A673 (cell line): ENCODE measurements around the gene RFTN1. TPM values are rescaled to one million over a fixed set of nuclear protein-coding genes. Genes with fewer than 3 reads are reported as not detected.

Experiments
- BruUV-seq: library from RNA; stranded (reverse); fragments of 400-500 nt; replicated peaks from 2 replicates; lab custom pipeline; 2021; lab: Mats Ljungman, UMichigan
- CTCF ChIA-PET: fragments of 300-600 bp; sonication (Branson Sonifier 250); formaldehyde crosslinking; loops from one replicate; lab custom pipeline; 2022; ENCODE audit warnings: antibody characterized with exemption; lab: Charles Lee
- POLR2A ChIA-PET: fragments of 300-600 bp; sonication (Branson Sonifier 250); formaldehyde crosslinking; loops from one replicate; lab custom pipeline; 2022; ENCODE audit warnings: antibody characterized with exemption; ENCODE audit not compliant: low non-redundant PET; lab: Charles Lee
- DNase-seq: peaks from one replicate; pipeline ENCODE4 v3.0.0-alpha.2; 2015; ENCODE audit warnings: low spot score
- H3K27ac ChIP-seq: fragments of 200-600 bp; sonication (generic); 2 replicates; pipeline ENCODE4 v1.5.1; 2016; ENCODE audit warnings: mixed run types, low read depth, mild to moderate bottlenecking, mixed read lengths, antibody characterized with exemption, low read length; ENCODE audit not compliant: poor library complexity, severe bottlenecking
- H3K27me3 ChIP-seq: fragments of 200-600 bp; sonication (generic); replicated peaks from 2 replicates; pipeline ENCODE4 v1.6.1; 2017; ENCODE audit warnings: mixed run types, low read depth, mild to moderate bottlenecking, mixed read lengths, antibody characterized with exemption, low read length; ENCODE audit not compliant: insufficient read depth, poor library complexity
- H3K36me3 ChIP-seq: fragments of 200-600 bp; sonication (generic); 2 replicates; pipeline ENCODE4 v1.6.1; 2016; ENCODE audit warnings: mixed run types, mild to moderate bottlenecking, mixed read lengths, antibody characterized with exemption, low read length; ENCODE audit not compliant: insufficient read depth, poor library complexity, severe bottlenecking
- H3K4me1 ChIP-seq: fragments of 200-600 bp; sonication (generic); 2 replicates; pipeline ENCODE4 v1.6.1; 2017; ENCODE audit warnings: mixed run types, mild to moderate bottlenecking, mixed read lengths, antibody characterized with exemption, low read length; ENCODE audit not compliant: insufficient read depth, poor library complexity, severe bottlenecking
- H3K4me3 ChIP-seq: fragments of 200-600 bp; sonication (generic); 2 replicates; pipeline ENCODE4 v1.5.1; 2016; ENCODE audit warnings: low read depth, mixed run types, mild to moderate bottlenecking, mixed read lengths, low read length; ENCODE audit not compliant: poor library complexity, severe bottlenecking
- H3K9me3 ChIP-seq: fragments of 200-600 bp; sonication (generic); 2 replicates; pipeline ENCODE4 v1.6.1; 2016; ENCODE audit warnings: mixed run types, low read depth, mild to moderate bottlenecking, mixed read lengths, antibody characterized with exemption, low read length; ENCODE audit not compliant: poor library complexity, severe bottlenecking
- CTCF ChIP-seq: fragments of 300-800, 200-600 bp; sonication (generic); conservative IDR thresholded peaks from 2 replicates; pipeline ENCODE4 v1.5.1; 2017; ENCODE audit warnings: low read depth, mild to moderate bottlenecking, antibody characterized with exemption, low read length, moderate library complexity, mixed read lengths
- EZH2 ChIP-seq: fragments of 200-600 bp; sonication (generic); IDR thresholded peaks from 2 replicates; pipeline ENCODE4 v1.6.1; 2017; ENCODE audit warnings: borderline replicate concordance, low read depth, mild to moderate bottlenecking, mixed read lengths, antibody characterized with exemption, low read length; ENCODE audit not compliant: poor library complexity, severe bottlenecking
- intact Hi-C: fragments of 100-400 bp; cut with micrococcal nuclease; formaldehyde crosslinking; loops from one replicate; pipeline ENCODE4 v1.10.0; 2022; ENCODE audit not compliant: unreplicated experiment
- total RNA-seq: library from RNA; stranded (reverse); gene quantifications from 2 replicates; pipeline ENCODE4 v1.2.3, GENCODE V29; 2021

RFTN1 gene
- total RNA-seq, 1 experiment from 2014 or later: 0.60 TPM

GRCh38 chr3:16329036-16329825 lies 184.3 kb downstream of the RFTN1 start:
- peaks cover 6% of the 10 kb centered on the region for H3K9me3 ChIP-seq
- TF ChIP-seq CTCF: no peak
- no peak for TF ChIP-seq EZH2
- no peaks in the 10 kb centered on the region for H3K27me3 ChIP-seq
- no TSS peak for BruUV-seq
- no peaks in the 10 kb centered on the region for H3K36me3 ChIP-seq
- no peaks in the 10 kb centered on the region for H3K4me1 ChIP-seq
- no peak overlapping the region for H3K4me3 ChIP-seq
- H3K27ac ChIP-seq: no peak overlapping the region
- ChIA-PET POLR2A (no interaction called here), CTCF (no interaction called here)
- intact Hi-C loops: no loop called here
- DNase-seq: no peak

- H3K9me3 ChIP-seq: peaks cover 6% of the 10 kb centered on the region
- H3K27me3 ChIP-seq: no peaks in the 10 kb centered on the region
- no peak overlapping the region for H3K4me3 ChIP-seq
- BruUV-seq: no TSS peak
- no peaks in the 10 kb centered on the region for H3K36me3 ChIP-seq
- intact Hi-C loops: no loop called here
- CTCF ChIA-PET: no interaction called here
- POLR2A ChIA-PET: no interaction called here
- no peak for DNase-seq
- H3K27ac ChIP-seq: no peak overlapping the region
- TF ChIP-seq CTCF (no peak), EZH2 (no peak)
- no peaks in the 10 kb centered on the region for H3K4me1 ChIP-seq
Observed at GRCh38 chr3:16328124-16328523, 185.4 kb downstream of the RFTN1 start.

GRCh38 chr3:16326724-16327349 lies 186.7 kb downstream of the RFTN1 start:
- Histone ChIP-seq H3K36me3 (no peaks in the 10 kb centered on the region), H3K27ac (no peak overlapping the region), H3K4me3 (no peak overlapping the region), H3K27me3 (no peaks in the 10 kb centered on the region), H3K4me1 (no peaks in the 10 kb centered on the region), H3K9me3 (peaks cover 6% of the 10 kb centered on the region)
- no peak for DNase-seq
- POLR2A ChIA-PET: interaction anchor here (0.6 kb wide), 1 partner anchor 1429 kb away, joined by 3 read pairs; no protein-coding TSS in a partner anchor
- intact Hi-C loops: no loop called here
- no peak for TF ChIP-seq EZH2
- TF ChIP-seq CTCF: no peak
- CTCF ChIA-PET: no interaction called here
- BruUV-seq: no TSS peak
